ENCODE measurements around the gene RXFP4. TPM values are rescaled to one million over a fixed set of nuclear protein-coding genes. Genes with fewer than 3 reads are reported as not detected.

The RXFP4 gene
- total RNA-seq, 1 donor from 2014 or later: not detected

DNA sequence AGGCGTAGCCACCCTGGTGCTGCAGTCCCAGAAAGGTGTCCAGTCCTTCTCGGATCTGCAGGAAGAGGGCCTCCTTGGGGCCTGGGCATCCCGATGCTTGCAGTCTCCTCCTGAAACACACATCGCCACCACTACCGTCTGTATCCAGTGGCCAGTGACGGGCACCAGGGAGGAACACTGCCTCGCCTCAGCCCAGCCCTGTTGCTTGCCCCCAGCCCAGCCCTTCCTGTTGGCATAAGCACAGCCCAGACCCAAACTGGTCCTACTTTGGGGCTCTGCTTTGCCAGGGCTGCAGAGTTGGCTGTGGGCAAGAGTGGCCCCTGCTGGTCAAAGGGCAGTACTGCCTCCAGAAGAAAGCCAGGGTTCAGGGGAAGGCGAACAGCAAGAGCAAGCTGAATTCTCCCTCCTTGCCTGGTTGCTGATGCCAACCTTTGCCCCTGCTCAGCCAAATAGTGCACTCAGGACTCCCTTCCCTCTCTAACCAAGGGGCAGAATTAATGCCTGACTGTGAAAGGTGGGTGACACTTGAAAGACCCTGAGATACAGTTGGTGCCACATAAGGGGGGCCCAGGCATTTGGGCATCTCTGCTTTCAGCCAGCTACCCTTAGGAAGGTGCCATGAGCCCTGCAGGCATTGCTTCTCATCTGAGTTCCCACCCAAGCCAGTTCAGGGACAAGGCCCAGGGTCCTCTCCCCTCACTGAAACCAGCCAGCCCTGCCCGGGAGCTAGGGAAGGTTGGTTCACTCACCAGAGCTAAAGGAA lies 48.0 kb downstream of the RXFP4 start:
- H3K4me3 ChIP-seq: peak overlapping the region; percentile 54 to 79
- TF ChIP-seq, protein P1, sequence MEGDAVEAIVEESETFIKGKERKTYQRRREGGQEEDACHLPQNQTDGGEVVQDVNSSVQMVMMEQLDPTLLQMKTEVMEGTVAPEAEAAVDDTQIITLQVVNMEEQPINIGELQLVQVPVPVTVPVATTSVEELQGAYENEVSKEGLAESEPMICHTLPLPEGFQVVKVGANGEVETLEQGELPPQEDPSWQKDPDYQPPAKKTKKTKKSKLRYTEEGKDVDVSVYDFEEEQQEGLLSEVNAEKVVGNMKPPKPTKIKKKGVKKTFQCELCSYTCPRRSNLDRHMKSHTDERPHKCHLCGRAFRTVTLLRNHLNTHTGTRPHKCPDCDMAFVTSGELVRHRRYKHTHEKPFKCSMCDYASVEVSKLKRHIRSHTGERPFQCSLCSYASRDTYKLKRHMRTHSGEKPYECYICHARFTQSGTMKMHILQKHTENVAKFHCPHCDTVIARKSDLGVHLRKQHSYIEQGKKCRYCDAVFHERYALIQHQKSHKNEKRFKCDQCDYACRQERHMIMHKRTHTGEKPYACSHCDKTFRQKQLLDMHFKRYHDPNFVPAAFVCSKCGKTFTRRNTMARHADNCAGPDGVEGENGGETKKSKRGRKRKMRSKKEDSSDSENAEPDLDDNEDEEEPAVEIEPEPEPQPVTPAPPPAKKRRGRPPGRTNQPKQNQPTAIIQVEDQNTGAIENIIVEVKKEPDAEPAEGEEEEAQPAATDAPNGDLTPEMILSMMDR (IDR thresholded peaks at IDR 0.05): peak; percentile 98 to 99 (median 98)
- peak overlapping the region; percentile 77 to 86 for H3K27ac ChIP-seq
- no peaks in the 10 kb centered on the region for H3K9me3 ChIP-seq
- no peaks in the 10 kb centered on the region for H3K27me3 ChIP-seq
- peak in 1 of 2 donors; percentile 91 for DNase-seq (ENCODE audit: low spot score in 2 of 2)
- intact Hi-C loops (cut with DNase I): loop anchor here (1.0 kb wide), 3 partner anchors 27 to 55 kb away; partner anchors contain the start of gene KHDC4
- H3K36me3 ChIP-seq: no peaks in the 10 kb centered on the region
- H3K4me1 ChIP-seq: peaks cover 0 to 3% of the 10 kb centered on the region in 2 donors

DNA sequence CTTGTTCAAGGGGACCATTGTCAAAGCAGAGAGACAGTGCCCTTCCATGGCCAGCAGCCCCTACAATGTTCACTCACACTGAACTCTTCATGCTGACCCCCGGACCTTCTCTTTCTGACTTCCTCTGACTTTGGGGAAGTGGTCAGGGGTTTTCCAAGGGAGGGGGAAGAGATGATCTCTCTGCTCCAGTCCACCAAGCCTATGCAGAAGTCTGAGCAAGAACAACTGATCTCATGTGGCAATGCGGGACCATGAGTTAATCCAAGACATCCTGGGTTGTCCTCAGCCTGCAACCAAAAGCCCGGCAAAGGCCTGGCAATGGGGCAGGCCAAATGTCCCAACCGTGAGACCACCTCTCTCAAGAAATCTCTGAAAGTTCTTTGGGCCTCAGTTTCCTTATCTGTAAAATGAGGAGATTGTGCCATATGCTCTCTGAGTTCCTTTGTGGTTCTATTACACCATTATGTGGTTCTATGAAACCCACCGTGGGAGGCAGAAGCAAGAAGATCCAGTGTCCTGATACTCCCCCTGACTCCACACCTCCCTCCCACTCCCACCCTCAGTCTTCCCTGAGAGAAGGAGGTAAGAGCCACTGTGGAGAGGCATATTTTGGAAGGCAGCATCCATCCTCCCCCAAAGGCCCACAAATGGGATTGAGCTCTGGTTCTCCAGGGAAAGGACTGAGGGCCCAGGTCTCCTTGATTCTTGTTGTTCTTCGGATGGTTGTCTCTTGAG lies 48.7 kb downstream of the RXFP4 start:
- Histone ChIP-seq H3K4me1 (peaks cover 0 to 3% of the 10 kb centered on the region in 2 donors), H3K36me3 (no peaks in the 10 kb centered on the region), H3K27me3 (no peaks in the 10 kb centered on the region), H3K4me3 (no peak overlapping the region), H3K9me3 (no peaks in the 10 kb centered on the region), H3K27ac (peak overlapping the region; percentile 77 to 86)
- DNase-seq (ENCODE audit: low spot score in 2 of 2): no peak
- TF ChIP-seq, protein P1 (IDR thresholded peaks at IDR 0.05): no peak
- intact Hi-C loops (cut with DNase I): no loop called here

Other genes starting within 250 kb of the RXFP4 start
- 19.9 TPM for gene GON4L, start 84.4 kb upstream of the RXFP4 start, total RNA-seq
- gene SYT11, start 82.1 kb upstream of the RXFP4 start, total RNA-seq: 17.7 TPM
- 17.1 TPM for gene RIT1, start 30.3 kb upstream of the RXFP4 start, total RNA-seq
- gene KHDC4, start 7.2 kb upstream of the RXFP4 start, total RNA-seq: 101 TPM
- 169 TPM for gene ARHGEF2, start 36.9 kb downstream of the RXFP4 start, total RNA-seq
- gene SSR2, start 79.3 kb downstream of the RXFP4 start, total RNA-seq: 103 TPM
- gene UBQLN4, start 112.2 kb downstream of the RXFP4 start, total RNA-seq: 28.7 TPM
- gene LAMTOR2, start 113.1 kb downstream of the RXFP4 start, total RNA-seq: 43.9 TPM
- not detected for gene RAB25, start 119.5 kb downstream of the RXFP4 start, total RNA-seq
- gene MEX3A, start 140.8 kb downstream of the RXFP4 start, total RNA-seq: 1.3 TPM
- 783 TPM for gene LMNA, start 173.1 kb downstream of the RXFP4 start, total RNA-seq
- gene SEMA4A, start 211.9 kb downstream of the RXFP4 start, total RNA-seq: 0.64 TPM

All from ascending aorta (tissue), 2 donors.